HG03060 (cell line): Measurements from ENCODE around the gene NRL.

ENCODE experiments used
- ATAC-seq: cut with Tn5 transposase; IDR thresholded peaks from one replicate; pipeline ENCODE4 v1.9.1; 2021; ENCODE audit warnings: low read depth, moderate number of reproducible peaks; ENCODE audit not compliant: unreplicated experiment

The NRL gene

DNA sequence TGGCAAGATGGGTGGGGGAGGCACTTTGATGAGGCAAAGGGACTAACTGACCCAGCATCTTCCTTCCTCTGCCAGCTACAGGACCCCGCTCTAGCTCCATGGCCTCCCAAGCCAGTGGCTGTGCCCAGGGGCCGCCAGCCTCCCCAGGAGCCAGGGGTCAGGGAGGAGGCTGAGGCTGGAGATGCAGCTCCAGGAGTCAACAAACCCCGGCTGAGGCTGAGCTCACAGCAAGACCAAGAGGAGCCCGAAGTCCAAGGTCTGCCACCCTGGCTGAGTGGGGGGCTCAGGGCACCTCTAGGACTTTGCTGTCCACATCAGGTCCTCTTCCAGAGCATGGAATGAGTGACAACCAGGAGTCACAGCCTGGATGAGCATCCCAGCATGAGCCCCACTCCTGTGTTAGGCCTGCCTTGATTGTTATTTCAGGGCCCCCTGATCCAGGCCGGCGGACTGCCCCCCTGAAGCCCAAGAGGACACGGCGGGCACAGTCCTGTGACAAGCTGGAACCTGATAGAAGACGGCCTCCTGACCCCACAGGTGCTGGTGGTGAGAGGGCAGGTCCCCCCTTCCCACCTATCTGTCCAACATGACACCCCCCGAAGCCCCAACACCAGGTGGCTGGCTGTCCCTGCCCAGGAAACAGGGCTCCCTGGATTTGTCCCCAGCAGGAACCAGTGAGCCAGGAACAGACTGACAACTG lies 45.9 kb downstream of the NRL start:
- no peak for ATAC-seq

DNA sequence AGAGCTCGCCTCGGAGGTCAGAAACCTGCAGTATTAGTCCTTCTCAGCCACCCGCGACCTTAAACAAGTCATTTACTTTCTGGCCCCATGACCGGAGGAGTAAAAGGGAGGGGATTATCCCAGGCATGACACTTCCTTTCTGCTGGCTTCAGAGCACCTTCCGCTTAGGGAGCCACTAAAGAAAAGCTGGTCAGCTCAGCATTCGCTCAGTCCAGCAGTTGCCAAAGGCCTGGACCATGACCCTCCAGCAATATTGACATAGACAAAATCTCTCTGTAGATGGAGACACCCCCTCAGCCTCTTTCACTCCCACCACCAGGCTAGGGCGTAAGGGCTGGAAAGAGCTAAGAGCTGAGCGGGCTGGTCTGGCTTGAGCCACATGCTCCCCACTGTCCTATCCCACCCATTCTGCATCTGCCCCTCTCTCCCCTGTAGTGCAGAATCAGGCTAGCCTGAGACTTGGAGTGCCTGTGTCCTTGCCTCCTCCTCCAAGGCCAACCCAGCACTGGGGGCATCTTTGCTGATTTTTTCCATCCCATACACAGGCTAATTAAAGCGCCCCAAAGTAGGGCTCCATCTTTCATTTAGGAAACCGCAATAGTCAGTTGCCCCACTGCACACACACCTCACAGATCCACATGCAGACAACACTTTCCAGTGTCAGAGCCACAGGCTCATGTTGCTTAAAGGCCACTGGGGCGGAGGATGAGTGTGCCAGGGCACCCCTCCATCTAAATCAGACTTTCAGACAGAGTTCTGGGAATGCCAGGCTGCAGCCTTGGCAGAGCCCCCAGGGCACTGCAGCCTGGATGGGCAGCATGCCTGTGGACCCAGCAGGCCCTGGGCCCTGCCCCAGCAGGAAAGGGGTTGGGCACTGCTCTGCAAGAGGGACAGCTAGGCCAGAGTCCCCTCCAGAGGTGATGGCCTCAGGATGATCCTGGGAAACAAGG lies 47.3 kb downstream of the NRL start:
- ATAC-seq = no peak

DNA sequence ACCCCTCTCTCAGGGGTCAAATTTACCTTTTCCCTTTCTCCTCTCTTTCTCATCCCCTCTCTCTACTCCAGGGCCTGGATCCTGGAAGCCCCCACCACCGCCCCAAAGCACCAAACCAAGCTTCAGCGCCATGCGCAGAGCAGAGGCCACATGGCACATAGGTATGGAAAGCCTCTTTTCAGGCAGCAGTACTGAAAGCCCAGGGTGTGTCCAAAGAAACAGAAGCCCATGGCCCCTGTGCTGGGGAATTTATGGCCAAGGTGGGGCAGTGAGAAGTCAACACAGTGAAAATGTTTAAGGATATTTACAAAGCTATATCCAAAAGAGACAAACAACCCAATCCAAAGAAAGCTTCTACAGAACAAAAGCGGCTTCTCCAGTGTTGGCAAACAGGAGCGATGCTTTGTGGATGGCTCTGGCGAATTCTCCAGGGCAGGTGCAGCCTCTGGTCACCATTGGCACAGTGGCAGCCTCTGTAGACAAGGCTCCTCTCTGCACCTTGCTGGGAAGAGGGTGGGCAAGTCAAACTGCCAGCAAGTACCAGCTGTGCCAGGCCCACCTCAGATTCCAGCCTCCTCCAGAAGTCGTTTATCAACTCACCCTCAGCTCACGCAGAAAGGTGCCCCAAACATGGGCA lies 48.1 kb downstream of the NRL start:
- no peak for ATAC-seq

DNA sequence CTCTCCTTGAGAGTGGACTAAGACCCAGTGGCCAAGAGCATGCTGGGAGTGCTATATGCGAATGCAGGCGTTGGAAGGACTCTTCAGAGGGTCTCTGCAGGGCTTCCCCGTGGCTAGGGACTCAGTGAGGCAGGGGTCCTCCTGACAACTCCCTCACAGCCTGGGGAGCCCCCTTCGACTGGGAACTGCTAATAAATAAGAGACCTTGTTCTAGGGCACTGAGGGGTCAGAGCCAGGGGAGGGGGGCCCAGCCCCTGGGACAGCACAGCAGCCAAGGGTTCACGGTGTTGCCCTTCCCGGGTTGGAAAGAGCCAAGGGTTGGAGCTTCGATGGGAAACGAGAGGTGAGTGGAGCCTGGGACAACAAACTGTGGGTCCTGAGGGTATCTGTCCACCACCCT lies 49.3 kb downstream of the NRL start:
- ATAC-seq = no peak

DNA sequence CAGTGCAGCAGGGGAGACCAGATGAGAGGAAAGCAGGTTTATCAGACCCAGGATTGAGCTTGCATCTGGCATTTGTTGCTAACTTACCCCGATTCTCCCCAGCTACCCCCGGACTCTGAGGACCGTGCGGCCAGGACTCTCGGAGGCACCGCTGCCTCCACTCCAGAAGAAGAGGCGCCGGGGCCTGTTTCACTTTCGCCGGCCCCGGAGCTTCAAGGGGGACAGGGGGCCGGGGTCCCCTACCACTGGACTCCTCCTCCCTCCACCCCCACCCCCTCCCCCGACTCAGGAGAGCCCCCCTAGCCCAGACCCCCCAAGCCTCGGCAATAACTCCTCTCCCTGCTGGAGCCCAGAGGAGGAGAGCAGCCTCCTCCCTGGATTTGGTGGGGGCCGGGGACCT lies 49.9 kb downstream of the NRL start:
- no peak for ATAC-seq

DNA sequence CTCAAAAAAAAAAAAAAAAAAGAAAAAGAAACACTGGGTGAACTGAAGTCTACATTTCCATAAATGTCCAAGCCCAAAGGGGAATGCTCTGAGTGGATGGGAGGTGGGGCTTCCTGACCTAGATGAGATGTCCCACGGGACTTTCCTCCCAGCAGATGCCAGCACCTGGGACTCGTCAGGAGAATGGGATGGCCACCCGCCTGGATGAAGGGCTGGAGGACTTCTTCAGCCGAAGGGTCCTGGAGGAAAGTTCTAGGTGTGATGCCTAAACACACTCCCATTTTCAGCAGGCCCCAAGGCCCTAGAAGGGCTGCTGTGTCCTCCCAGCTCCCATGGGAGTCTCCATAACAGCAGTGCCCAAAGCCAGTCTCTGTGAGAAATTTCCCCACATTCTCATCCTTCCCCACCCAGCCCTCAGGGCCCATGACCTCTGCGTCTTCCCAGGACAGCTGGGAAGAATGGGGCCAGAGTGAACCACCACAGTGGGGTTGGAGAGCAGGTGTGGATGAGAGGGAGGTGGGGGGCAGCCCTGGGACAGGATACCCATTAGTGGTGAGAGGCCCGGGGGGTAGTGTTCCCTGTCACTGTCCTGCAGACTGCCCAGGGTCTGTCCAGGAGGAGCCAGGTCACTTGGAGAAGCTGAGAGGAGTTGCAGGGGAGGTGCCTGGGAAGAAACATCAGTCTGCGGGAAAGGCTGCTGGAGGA lies 50.5 kb downstream of the NRL start:
- no peak for ATAC-seq

DNA sequence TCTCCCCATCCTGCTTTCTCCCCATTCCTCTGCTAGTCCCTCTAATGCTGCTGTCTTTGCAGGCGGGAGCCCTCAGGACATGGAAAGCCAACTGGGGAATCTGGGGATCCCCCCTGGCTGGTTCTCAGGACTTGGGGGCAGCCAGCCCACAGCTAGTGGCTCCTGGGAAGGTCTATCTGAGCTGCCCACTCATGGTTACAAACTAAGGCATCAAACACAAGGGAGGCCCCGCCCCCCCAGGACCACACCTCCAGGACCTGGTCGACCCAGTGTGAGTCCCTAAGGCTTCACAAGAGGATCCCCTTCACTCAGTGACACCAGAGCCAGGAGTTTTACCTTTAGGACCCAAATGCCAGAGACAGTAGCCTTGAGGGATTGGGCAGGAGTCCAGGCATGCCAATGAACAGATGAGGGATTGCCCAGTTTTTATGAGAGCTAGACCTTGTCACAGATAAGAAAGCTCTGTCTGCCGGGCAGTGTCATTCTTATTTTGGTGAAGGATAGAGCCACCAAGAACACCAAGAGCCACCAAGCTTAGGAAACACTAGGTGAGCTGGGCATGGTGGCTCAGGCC lies 51.4 kb downstream of the NRL start:
- ATAC-seq = no peak

DNA sequence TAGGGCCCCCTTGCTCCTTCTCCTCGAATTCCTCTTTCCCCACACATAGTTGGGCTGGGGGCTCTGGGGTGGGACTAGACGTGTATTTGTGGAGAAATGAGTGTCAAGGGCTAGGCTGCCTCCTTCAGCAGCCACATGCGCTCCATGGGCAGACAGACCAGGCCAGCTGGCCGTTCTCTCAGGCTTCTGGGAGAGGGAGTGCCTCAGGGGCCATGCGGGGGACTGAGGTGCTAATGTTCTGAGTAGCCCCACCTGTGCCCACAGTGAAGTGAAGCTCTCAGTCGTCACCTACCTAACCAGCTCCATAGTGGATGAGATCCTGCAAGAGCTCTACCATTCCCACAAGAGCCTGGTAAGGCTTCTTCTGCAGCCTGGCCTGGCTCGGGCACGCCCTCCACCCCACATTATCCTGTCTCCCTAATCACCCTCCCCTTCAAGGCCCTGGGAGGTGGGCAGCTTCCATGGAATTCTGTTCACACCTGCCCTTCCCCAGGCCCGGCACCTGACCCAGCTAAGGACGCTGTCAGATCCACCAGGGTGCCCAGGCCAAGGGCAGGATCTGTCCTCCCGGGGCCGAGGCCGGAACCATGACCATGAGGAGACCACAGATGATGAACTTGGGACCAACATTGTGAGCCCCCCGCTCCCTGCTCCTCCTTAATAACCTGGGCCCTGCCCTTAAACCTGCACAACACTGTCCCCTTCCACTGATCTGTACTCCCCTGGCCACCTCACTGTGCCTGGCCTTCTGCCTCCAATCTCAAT lies 52.4 kb downstream of the NRL start:
- no peak for ATAC-seq

DNA sequence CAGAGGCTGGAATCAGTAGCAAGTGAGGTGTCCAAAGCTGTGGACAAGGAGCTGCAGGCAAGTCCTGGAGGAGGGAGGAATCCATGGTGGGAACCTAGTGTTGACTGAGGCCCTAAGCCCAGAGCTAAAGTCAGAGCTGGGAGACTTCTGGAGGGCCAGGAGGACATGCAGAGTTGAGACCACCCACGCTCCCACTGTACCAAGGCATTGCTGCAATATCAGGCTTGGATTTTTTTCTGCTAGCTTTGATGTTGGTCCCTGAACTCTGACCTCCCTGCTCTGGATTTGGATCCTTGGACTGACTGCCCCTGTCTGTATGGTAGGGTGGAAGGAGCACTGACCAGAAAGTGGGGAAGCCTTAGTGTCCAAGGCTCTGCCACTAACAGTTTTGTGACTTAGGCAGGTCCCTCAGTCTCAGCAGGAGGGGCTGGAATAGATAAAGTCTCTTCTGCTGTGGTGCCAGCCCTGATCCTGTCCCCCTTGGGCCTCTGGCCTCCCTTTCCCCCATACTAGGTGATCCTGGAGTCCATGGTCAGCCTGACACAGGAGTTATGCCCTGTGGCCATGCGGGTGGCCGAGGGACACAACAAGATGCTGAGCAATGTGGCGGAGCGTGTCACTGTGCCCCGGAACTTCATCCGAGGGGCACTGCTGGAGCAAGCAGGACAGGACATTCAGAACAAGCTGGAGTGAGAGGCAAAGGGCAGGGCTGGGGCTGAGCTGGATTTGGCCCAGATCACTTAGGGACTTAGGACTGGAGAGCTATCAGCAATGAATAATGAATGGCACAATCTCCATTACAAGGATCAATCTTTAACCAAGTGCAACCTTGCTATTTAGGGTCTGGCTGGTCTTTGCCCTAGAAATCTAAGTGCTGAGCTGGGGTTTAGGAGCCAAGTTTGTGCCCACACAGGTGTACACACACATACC lies 53.5 kb downstream of the NRL start:
- ATAC-seq = no peak

DNA sequence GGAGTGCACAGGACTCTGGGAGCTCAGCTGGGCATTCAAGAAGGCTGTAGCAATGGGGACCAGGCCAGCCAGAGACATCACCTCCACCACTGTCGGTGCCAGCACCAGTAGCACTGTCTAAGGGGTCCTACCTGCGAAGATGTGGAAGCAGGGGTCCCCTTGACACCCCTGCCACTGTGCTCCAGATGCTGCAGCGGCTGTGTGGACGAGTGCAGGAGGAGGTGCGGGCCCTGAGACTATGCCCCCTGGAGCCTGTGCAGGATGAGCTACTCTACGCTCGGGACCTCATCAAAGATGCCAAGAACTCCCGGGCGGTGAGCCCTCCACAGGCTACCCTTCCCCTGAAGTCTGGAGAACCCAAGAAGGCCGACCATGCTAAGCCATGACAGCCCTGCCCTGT lies 54.3 kb downstream of the NRL start:
- ATAC-seq = no peak

DNA sequence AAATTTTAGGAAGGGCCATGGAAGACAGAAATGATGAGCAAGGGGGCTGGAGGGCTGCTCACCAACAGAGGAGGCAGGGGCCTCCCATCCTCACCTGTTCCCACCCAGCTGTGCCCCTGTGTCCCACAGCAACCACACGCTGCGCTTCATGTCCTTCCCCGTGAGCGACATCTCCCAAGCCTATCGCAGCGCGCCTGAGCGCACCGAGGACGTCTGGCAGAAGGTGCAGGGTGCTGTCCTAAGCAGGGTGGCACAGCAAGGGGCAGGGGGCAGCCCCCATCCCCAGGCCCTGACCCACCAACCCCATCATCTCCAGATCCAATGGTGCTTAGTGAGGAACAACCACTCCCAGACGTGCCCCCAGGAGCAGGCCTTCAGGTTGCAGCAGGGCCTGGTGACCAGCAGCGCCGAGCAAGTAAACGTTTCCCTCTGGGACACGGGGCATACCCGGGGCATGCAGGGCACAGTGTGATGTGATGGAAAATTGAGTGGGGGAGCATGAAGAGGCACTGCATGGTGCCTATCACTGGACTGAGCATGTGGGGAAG lies 54.8 kb downstream of the NRL start:
- ATAC-seq = no peak

DNA sequence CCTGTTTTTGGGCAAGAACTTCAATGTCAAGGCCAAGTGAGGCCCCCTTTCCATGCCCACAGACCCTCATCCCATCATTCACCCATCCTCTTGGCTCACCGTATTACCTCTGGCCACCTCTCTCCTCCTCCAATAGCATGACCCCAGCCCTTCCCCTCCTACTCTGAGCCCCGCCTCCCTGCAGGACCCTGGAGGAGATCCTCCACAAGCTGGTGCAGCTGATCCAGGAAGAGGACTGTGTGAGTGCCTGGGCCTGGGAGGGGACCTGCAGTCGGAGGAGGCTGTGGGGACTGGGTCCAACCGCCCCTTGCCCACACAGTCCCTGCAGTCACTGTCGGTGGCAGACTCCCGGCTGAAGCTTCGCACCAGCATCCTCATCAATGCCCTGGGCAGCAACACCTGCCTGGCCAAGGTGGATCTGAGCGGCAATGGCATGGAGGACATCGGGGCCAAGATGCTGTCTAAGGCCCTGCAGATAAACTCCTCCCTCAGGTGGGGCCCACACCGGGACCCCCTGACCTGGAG lies 55.7 kb downstream of the NRL start:
- ATAC-seq = no peak

DNA sequence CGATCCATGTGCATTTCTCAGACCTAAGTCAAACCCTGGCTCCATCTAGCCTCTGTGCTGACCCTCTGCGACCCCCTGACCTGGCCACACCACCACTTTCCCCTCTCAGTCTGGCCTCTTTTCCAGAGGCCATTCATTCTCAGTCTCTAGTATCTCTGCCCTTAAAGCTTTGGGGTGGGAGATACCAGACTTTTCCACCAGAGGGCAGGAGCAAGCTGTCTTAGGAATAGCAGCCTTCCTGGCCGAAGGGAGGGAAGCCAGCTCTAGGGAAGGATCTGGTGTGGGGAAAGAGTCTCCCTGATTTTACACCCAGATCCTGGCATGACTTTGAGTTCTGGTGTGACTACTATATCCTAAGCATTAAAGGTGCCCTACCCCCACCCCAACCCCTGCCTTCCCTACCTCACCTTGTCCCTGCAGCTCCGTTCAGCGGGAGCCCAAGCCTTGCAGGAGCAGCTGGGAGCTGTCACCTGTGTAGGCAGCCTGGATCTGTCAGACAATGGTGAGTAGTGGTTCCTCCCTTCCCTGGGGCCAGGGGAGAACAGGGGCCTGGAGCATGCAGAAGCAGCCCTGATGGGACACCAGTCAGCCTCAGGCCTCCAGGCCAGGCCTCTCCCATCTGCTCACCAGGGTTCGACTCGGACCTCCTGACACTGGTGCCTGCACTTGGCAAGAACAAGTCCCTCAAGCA lies 56.3 kb downstream of the NRL start:
- ATAC-seq = no peak

DNA sequence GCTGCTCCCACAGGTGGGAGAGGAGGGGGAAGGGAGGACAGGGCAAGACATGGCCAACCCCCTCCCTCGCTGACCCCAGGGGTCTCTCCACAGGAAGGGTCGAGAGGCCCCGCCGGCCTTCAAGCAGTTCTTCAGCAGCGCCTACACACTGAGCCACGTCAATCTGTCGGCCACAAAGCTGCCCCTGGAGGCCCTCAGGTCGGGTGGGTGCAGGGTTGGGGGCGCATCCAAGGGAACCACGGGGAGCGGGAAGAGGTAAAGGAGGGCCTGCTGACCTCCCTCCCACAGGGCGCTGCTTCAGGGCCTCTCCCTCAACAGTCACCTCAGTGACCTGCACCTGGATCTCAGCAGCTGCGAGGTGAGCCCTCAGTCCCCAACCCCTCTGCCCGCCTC lies 56.9 kb downstream of the NRL start:
- ATAC-seq = no peak

DNA sequence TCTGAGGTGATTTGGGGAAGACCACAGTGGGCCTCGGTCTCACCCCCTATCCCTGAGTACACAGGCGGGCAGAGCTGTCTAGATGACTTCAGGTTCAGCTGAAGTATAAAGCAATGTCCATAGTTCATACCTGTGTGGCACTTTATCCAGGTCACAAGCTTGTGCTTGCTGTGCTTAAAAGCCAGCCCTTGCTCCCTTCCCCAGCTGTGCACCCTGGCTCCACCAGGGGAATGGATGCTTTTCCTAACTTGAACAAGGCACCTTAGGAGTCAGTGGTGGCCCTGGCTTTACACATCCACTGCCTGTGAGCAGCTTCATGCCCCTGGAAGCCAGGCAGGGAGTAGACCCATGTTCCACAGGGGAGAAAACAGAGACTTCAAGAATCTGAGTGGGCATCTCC lies 57.5 kb downstream of the NRL start:
- ATAC-seq = no peak

DNA sequence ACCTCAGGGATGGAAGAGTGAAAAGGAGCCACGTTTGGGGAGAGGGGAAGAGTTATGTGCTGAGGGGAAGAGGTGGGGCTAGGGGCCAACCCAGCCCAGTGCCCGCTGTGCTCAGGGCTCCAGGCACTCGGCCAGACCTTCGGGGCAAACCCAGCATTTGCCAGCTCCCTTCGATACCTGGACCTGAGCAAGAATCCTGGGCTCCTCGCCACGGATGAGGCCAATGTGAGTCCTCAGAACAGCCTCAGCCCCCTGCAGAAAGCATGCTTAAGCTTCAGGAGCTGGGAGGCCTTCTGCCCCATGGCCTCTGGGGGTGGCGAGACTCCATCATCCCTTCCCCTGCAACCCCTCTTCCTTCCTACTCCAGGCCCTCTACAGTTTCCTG lies 58.0 kb downstream of the NRL start:
- ATAC-seq = no peak

DNA sequence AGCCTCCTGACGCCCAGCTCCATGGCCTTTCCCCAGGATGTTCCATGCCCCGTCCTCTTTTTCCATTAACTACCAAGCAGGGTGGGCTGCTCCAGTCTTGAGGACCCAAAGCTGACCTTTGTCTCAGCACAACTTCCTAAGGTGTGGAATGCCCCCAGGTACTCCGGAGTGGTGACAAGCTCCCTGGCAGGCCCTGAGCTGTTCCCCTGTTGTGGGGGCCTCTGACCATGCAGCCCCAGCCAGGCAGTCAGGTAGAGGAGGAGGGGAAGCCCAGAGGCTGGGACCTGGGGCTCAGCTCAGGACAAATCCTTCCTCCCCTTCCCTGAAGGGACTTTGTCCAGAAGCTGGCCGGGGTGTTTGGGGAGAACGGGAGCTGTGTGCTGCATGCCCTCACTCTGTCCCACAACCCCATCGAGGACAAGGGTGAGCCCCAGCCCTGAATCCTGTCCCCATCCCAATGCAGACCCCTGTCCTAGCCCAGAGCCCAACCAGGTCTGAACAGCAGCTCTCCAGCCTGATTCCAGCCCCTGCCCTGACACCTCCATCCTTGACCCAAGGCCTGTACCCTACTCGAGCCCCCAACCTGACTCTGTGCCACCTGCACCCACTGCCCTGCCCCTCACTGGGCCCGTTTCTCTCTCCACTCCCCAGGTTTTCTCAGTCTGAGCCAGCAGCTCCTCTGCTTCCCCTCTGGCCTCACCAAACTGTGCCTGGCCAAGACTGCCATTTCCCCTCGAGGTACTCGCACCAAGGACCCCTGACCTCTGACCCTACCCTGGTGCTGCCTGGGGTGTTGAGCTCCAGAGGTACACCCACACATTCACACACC lies 58.6 kb downstream of the NRL start:
- no peak for ATAC-seq
